ENCODE data around the gene ILF3. TPM values are rescaled to one million over a fixed set of nuclear protein-coding genes. Genes with fewer than 3 reads are reported as not detected.
A peak's percentile ranks its signal among the peaks of the same experiment; 100 is the strongest.

Gene ILF3
- total RNA-seq, 4 donors from 2014 or later = 71.8 to 122 (median 97.3) TPM

DNA sequence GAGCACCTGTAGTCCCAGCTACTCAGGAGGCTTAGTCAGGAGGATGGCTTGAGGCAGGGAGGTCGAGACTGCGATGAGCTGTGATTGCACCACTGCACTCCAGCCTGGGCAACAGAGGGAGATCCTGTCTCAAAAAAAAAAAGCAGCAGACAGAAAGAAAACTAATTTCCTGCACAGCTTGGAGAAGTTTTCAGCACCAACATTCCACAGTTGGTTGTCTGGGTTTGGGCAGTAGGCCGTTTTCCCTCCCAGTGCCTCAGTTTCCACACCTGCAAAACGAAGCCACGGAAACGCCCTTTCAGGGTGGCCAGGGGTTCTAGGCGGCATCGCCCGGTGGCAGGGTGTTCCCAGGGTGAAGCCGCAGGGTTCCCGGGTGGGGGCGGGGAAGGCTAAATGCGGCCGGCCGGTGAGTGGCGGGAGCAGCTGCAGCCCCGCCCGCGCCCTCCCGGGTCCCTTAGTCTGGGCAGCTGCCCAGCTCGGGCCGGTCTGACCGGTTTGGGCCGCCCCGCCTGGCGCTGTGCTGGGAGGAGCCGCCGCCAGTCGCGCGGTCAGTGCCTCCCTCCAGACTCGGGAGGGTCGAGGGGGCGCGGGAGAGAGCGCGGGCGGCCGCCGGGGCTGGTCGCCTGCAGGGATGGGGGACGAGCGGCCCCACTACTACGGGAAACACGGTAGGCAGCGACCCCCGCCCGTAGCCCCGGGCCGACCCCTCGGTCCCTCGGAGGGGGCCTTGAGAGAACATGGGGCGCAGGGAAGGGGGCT is 29.0 kb upstream of the ILF3 start, which contains the start of gene SLC44A2:
TSS of gene SLC44A2 (plus strand) at position 551 of the 759 bp plus-strand sequence. CDS start at position 632, 81 bp downstream.
- intact Hi-C loops (cut with DNase I; ENCODE audit: low total_unique reads) = no loop called here
- WGBS, 2 donors = 18 to 24% methylated on average over 27 to 43 of the region's 53 CpGs
- no peak within 1 kb of the TSS for H3K4me3 ChIP-seq (ENCODE audit: low read depth, poor library complexity, severe bottlenecking)
- peak in 1 of 2 donors; percentile 94 for DNase-seq (ENCODE audit: low spot score in 2 of 2)
- TF ChIP-seq, protein P1, sequence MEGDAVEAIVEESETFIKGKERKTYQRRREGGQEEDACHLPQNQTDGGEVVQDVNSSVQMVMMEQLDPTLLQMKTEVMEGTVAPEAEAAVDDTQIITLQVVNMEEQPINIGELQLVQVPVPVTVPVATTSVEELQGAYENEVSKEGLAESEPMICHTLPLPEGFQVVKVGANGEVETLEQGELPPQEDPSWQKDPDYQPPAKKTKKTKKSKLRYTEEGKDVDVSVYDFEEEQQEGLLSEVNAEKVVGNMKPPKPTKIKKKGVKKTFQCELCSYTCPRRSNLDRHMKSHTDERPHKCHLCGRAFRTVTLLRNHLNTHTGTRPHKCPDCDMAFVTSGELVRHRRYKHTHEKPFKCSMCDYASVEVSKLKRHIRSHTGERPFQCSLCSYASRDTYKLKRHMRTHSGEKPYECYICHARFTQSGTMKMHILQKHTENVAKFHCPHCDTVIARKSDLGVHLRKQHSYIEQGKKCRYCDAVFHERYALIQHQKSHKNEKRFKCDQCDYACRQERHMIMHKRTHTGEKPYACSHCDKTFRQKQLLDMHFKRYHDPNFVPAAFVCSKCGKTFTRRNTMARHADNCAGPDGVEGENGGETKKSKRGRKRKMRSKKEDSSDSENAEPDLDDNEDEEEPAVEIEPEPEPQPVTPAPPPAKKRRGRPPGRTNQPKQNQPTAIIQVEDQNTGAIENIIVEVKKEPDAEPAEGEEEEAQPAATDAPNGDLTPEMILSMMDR (IDR thresholded peaks at IDR 0.05) = no peak
- no peak for TF ChIP-seq POLR2A (IDR thresholded peaks at IDR 0.05)

DNA sequence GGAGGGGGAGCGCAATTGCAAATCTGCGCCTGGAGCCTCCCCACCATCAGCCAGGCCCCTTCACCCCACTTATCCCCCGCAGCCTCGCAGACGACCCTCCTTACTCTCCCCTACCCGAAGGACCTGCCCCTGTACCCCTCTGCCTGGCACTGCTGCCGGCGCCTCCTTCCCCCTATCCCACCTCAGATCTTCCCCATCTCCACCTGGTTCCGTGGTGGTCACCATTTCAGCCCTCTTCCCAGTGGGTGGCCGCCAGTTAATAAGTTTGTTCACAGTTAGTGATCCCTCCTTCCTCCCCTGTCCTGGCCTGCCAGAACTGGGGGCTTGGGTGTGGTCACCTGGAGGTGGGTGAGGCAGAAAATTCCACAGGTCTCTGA is 28.4 kb upstream of the ILF3 start:
- no peak for DNase-seq (ENCODE audit: low spot score in 2 of 2)
- H3K4me3 ChIP-seq (ENCODE audit: low read depth, poor library complexity, severe bottlenecking) = no peak overlapping the region
- 28 to 31% methylated on average over 10 of the region's 10 CpGs for WGBS, 2 donors
- intact Hi-C loops (cut with DNase I; ENCODE audit: low total_unique reads) = no loop called here
- TF ChIP-seq, protein P1 (IDR thresholded peaks at IDR 0.05) = no peak
- TF ChIP-seq POLR2A (IDR thresholded peaks at IDR 0.05) = no peak

DNA sequence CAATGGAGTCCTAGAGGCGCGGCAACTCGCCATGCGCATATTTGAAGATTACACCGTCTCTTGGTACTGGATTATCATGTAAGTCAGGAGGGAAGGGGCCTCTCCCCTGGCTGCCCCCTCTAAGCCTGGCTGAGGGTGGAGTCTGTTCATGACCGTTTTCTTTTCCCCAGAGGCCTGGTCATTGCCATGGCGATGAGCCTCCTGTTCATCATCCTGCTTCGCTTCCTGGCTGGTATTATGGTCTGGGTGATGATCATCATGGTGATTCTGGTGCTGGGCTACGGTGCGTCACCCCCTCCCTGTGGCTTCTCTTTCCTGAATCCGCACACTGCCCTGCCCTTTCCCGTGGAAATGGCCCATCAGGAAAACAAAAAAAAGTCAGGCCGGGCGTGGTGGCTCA is 22.3 kb upstream of the ILF3 start:
- WGBS, 2 donors = 84 to 88% methylated on average over 14 of the region's 14 CpGs
- TF ChIP-seq POLR2A (IDR thresholded peaks at IDR 0.05) = no peak
- TF ChIP-seq, protein P1 (IDR thresholded peaks at IDR 0.05) = no peak
- intact Hi-C loops (cut with DNase I; ENCODE audit: low total_unique reads) = no loop called here
- DNase-seq (ENCODE audit: low spot score in 2 of 2) = no peak
- H3K4me3 ChIP-seq (ENCODE audit: low read depth, poor library complexity, severe bottlenecking) = no peak overlapping the region

DNA sequence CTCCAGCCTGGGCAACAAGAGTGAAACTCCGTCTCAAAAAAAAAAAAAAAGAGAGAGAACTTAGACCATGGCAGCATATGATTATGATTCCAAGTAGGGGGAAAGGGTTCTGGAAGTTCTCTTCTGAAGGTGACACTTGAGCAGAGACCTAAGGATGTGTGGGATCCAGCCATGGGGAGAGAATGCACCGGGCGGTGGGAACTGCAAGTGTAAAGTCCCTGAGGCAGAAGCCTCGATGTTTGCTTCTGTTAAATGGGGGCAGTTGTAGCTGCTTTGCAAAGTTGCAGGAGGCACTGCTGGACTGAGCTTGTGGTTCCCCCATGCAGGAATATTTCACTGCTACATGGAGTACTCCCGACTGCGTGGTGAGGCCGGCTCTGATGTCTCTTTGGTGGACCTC is 19.7 kb upstream of the ILF3 start:
- DNase-seq (ENCODE audit: low spot score in 2 of 2) = no peak
- TF ChIP-seq POLR2A (IDR thresholded peaks at IDR 0.05) = no peak
- TF ChIP-seq, protein P1 (IDR thresholded peaks at IDR 0.05) = no peak
- intact Hi-C loops (cut with DNase I; ENCODE audit: low total_unique reads) = no loop called here
- WGBS, 2 donors = 93 to 98% methylated on average over 7 of the region's 7 CpGs
- H3K4me3 ChIP-seq (ENCODE audit: low read depth, poor library complexity, severe bottlenecking) = no peak overlapping the region

DNA sequence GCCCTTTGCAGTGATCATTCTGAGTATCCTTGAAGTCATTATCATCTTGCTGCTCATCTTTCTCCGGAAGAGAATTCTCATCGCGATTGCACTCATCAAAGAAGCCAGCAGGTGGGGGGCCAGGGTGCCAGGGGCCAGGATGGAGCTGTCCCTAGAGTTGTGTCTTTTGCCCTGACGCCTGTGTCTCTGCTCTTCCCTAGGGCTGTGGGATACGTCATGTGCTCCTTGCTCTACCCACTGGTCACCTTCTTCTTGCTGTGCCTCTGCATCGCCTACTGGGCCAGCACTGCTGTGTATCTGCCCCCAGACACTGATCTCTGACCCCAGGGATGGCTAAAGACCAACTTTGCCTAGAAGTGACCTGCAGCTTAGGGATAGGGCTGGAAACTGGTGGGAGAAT is 19.2 kb upstream of the ILF3 start:
- intact Hi-C loops (cut with DNase I; ENCODE audit: low total_unique reads) = no loop called here
- no peak overlapping the region for H3K4me3 ChIP-seq (ENCODE audit: low read depth, poor library complexity, severe bottlenecking)
- TF ChIP-seq POLR2A (IDR thresholded peaks at IDR 0.05) = no peak
- TF ChIP-seq, protein P1 (IDR thresholded peaks at IDR 0.05) = no peak
- no peak for DNase-seq (ENCODE audit: low spot score in 2 of 2)
- WGBS, 2 donors = 90% methylated on average over 6 of the region's 6 CpGs

All from lower leg skin (tissue), 4 donors.